Gastrocnemius medialis (tissue), 4 donors: ENCODE data around the gene RNF168. TPM values are rescaled to one million over a fixed set of nuclear protein-coding genes. Genes with fewer than 3 reads are reported as not detected.

Experiments
- ATAC-seq, 2 donors: fragments of 150-250 bp; one replicate each; pipeline ENCODE4 v1.9.1; 2016
- DNase-seq, 2 donors: peaks; one replicate each; pipeline ENCODE4 v3.0.0-alpha.2; 2019
- H3K27ac ChIP-seq, 4 donors: fragments of 200-600 bp; sonication (generic); 1 replicate in 1 of 4; 2 replicates in 3 of 4; pipeline ENCODE4 v1.5.1; 2016 to 2018; ENCODE audit warnings: mild to moderate bottlenecking in 2 of 4, moderate library complexity in 1 of 4
- H3K27me3 ChIP-seq, 3 donors: fragments of 200-600 bp; sonication (generic) in 2 of 3; 1 replicate in 1 of 3; 2 replicates in 2 of 3; pipeline versions ENCODE4 v1.5.1 to v1.6.0; 2016 to 2019; ENCODE audit warnings: mild to moderate bottlenecking in 1 of 3, moderate library complexity in 1 of 3
- H3K36me3 ChIP-seq, 2 donors: fragments of 200-600 bp; sonication (generic) in 1 of 2; one replicate each; pipeline ENCODE4 v1.5.1; 2017 to 2018
- H3K4me1 ChIP-seq, 2 donors: fragments of 200-600 bp; sonication (generic) in 1 of 2; one replicate each; pipeline ENCODE4 v1.5.1; 2016 to 2017; ENCODE audit warnings: mild to moderate bottlenecking in 2 of 2
- H3K4me3 ChIP-seq, 4 donors: fragments of 200-600 bp; sonication (generic) in 3 of 4; 1 replicate in 1 of 4; 2 replicates in 3 of 4; pipeline ENCODE4 v1.5.1; 2016 to 2019; ENCODE audit warnings: mild to moderate bottlenecking in 2 of 4
- H3K9me3 ChIP-seq, 3 donors: fragments of 200-600 bp; sonication (generic) in 2 of 3; 1 replicate in 1 of 3; 2 replicates in 2 of 3; pipeline ENCODE4 v1.5.1; 2016 to 2019
- POLR2A ChIP-seq, 2 donors: fragments of 450-650 bp; IDR thresholded peaks; one replicate each; pipeline ENCODE4 v1.6.1; 2017; ENCODE audit warnings: antibody characterized with exemption in 2 of 2, mild to moderate bottlenecking in 2 of 2, moderate library complexity in 2 of 2
- in situ Hi-C, 4 donors: fragments of 200-750 bp; cut with MboI; loops; one replicate each; pipeline versions ENCODE4 v1.15.0 to v1.8.0; 2017; ENCODE audit warnings: low sequenced_read_pairs in 4 of 4
- intact Hi-C: fragments of 100-400 bp; cut with DNase I; formaldehyde crosslinking; loops from one replicate; pipeline ENCODE4 v1.15.1; 2023; ENCODE audit warnings: low total_unique reads
- total RNA-seq, 4 donors: library from RNA; depleted of rRNA; stranded (reverse); fragments of >200 nt; gene quantifications; one replicate each; pipeline versions ENCODE4 v1.1.0 to v1.2.3, GENCODE V29; 2016
- TF ChIP-seq, protein P1 (sequence below), 5 experiments: fragments of 450-650 bp in 3 of 5; fragments of 200-600 bp in 2 of 5; sonication (generic) in 2 of 5; IDR thresholded peaks in 4 of 5; conservative IDR thresholded peaks in 1 of 5; 1 replicate in 4 of 5; 2 replicates in 1 of 5; pipeline ENCODE4 v1.5.1; 2016 to 2019; ENCODE audit warnings: antibody characterized with exemption in 5 of 5, mild to moderate bottlenecking in 3 of 5, moderate library complexity in 3 of 5

Gene RNF168
- total RNA-seq, 4 donors from 2014 or later, result 6.5 to 14.6 (median 11.0) TPM

DNA sequence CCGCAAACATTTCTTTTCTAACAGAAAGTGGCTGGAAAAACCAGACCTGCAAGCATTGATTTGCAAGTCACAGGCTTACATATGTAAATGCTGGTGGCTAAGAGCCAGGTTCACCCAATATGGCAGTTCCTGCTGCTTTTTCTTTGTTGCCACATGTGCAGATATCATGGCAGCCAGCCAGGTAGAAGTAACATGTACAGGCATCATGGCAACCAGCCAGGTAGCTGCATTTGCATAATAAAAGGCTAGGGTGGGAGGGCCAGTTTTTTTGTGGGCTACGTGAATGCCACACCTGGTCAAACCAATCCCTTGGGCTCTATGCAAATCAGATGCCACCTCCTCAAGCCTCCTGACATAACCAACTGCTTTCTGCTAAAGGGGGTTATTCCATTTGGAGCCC lies 14.4 kb upstream of the RNF168 start:
- no peak overlapping the region for H3K27ac ChIP-seq
- DNase-seq, result no peak
- no peak for ATAC-seq
- no peaks in the 10 kb centered on the region for H3K27me3 ChIP-seq
- TF ChIP-seq POLR2A (IDR thresholded peaks at IDR 0.05), result no peak
- TF ChIP-seq, protein P1, sequence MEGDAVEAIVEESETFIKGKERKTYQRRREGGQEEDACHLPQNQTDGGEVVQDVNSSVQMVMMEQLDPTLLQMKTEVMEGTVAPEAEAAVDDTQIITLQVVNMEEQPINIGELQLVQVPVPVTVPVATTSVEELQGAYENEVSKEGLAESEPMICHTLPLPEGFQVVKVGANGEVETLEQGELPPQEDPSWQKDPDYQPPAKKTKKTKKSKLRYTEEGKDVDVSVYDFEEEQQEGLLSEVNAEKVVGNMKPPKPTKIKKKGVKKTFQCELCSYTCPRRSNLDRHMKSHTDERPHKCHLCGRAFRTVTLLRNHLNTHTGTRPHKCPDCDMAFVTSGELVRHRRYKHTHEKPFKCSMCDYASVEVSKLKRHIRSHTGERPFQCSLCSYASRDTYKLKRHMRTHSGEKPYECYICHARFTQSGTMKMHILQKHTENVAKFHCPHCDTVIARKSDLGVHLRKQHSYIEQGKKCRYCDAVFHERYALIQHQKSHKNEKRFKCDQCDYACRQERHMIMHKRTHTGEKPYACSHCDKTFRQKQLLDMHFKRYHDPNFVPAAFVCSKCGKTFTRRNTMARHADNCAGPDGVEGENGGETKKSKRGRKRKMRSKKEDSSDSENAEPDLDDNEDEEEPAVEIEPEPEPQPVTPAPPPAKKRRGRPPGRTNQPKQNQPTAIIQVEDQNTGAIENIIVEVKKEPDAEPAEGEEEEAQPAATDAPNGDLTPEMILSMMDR (IDR thresholded peaks at IDR 0.05 in 4 of 5, conservative IDR thresholded peaks at IDR 0.05 in 1 of 5), result no peak
- H3K9me3 ChIP-seq, result peaks cover 0 to 8% (median 4%) of the 10 kb centered on the region in 3 donors
- intact Hi-C loops (loop anchor here (2.0 to 5.0 kb wide), 2 partner anchors 86 to 263 kb away; partner anchors contain the start of gene UBXN7), in situ Hi-C loops (loop anchor here in 1 of 4 donors (25.0 kb wide), 1 partner anchor 431 kb away; the partner anchor contains the start of gene TFRC)
- H3K36me3 ChIP-seq, result no peaks in the 10 kb centered on the region
- no peak overlapping the region for H3K4me3 ChIP-seq
- peaks cover 20 to 26% of the 10 kb centered on the region in 2 donors for H3K4me1 ChIP-seq

DNA sequence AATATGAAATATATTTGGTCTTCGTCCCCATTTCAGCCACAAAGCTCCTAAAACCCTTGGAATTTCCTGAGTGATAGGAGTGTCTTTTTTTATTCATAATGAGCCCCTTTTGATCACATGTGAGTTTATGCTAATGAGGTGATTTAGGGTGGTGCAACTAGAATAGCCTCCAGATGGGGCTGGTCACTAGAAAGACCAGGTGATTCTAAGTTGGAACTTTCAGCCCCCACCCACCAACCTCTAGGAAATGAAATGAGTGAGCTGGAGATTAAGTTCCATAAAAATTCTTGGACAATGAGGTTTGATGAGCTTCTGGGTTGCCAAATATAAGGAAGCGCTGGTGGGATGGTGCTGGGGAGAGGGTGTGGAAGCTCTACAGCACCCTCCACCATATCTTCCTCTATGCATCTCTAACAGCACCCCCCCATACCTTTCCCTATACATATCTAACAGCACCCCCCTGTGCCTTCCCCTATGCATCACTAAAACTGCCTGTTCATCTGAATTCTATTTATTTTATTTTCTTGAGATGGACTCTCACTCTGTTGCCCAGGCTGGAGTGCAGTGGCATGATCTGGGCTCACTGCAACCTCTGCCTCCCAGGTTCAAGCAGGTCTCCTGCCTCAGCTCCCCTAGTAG lies 13.7 kb upstream of the RNF168 start:
- in situ Hi-C loops (loop anchor here in 1 of 4 donors (25.0 kb wide), 1 partner anchor 430 kb away; the partner anchor contains the start of gene TFRC), intact Hi-C loops (loop anchor here (5.0 kb wide), 1 partner anchor 85 kb away; the partner anchor contains the start of gene UBXN7)

DNA sequence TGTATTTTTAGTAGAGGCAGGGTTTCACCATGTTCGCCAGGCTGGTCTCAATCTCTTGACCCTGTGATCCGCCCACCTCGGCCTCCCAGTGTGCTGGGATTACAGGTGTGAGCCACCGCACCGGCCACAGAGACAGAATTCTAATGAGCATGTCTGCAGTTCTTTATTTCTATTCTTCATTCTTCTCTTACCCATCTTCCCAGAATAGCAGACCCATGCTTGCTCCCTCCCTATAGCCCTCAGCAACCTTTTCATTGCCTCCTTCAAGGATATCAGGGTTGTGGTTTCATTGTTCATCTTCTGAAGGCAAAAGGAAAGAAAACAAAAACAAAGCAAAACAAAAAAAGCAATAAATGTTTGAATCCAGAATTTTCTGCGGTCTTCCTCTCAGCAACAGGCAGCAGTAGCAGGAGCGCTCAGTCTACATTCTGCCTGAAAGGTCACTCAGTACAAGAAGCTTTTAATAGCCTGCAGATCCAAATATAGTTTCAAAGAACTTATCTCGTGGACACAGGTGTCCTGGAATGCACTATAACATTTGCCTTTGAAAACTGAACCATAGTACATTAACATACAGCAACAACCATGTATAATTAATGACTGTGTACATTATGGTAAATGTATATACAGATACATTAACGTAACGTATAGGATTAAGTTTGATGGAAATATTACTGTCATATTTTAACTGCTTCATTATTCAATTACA lies 11.5 kb upstream of the RNF168 start, which contains the start of gene SMCO1:
Gene SMCO1 (minus strand): TSS at position 434 of the 709 bp plus-strand sequence. CDS start 137 bp downstream, at position 297.
- TF ChIP-seq, protein P1 (IDR thresholded peaks at IDR 0.05 in 4 of 5, conservative IDR thresholded peaks at IDR 0.05 in 1 of 5), result no peak
- TF ChIP-seq POLR2A (IDR thresholded peaks at IDR 0.05), result no peak
- peak within 1 kb of the TSS; percentile 73 to 85 (median 83) for H3K27ac ChIP-seq
- peak; percentile 98 to 100 for ATAC-seq
- H3K4me1 ChIP-seq, result peaks cover 20 to 26% of the 10 kb centered on the region in 2 donors
- intact Hi-C loops (loop anchor here (5.0 kb wide), 1 partner anchor 83 kb away; the partner anchor contains the start of gene UBXN7), in situ Hi-C loops (loop anchor here in 1 of 4 donors (25.0 kb wide), 1 partner anchor 428 kb away; the partner anchor contains the start of gene TFRC)
- peak; percentile 16 to 36 for DNase-seq
- H3K36me3 ChIP-seq, result no peaks in the 10 kb centered on the region
- H3K4me3 ChIP-seq, result peak within 1 kb of the TSS in 3 of 4 donors; percentile 4 to 21 (median 11)
- peaks cover 0 to 7% (median 3%) of the 10 kb centered on the region in 3 donors for H3K9me3 ChIP-seq
- no peaks in the 10 kb centered on the region for H3K27me3 ChIP-seq

More for the DNA sequence above, 13.7 kb upstream of the RNF168 start:
- ATAC-seq, result no peak
- no peaks in the 10 kb centered on the region for H3K36me3 ChIP-seq
- TF ChIP-seq, protein P1 (IDR thresholded peaks at IDR 0.05 in 4 of 5, conservative IDR thresholded peaks at IDR 0.05 in 1 of 5), result no peak
- TF ChIP-seq POLR2A (IDR thresholded peaks at IDR 0.05), result no peak
- H3K27me3 ChIP-seq, result no peaks in the 10 kb centered on the region
- DNase-seq, result no peak
- H3K9me3 ChIP-seq, result peaks cover 0 to 8% (median 4%) of the 10 kb centered on the region in 3 donors
- H3K4me1 ChIP-seq, result peaks cover 20 to 26% of the 10 kb centered on the region in 2 donors
- no peak overlapping the region for H3K4me3 ChIP-seq
- no peak overlapping the region for H3K27ac ChIP-seq

DNA sequence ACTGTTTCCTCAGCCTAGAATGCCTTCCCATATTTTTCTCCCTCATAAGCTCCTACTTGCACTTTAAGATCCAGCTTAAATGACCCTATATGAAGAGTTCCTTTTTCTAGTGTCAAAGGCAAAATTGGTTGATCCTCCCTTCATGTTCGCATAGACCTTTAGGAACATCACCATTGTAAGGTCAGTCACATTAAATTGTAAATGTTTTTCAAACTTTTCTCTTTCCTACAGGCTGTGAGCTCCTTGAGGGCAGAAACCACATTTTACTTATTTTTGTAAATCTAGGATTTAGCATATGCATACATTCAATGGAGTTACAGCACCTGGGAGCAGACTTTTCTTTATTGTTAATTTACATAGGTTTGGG lies 10.8 kb upstream of the RNF168 start:
- H3K9me3 ChIP-seq, result no peaks in the 10 kb centered on the region
- TF ChIP-seq, protein P1 (IDR thresholded peaks at IDR 0.05 in 4 of 5, conservative IDR thresholded peaks at IDR 0.05 in 1 of 5), result no peak
- TF ChIP-seq POLR2A (IDR thresholded peaks at IDR 0.05), result no peak
- in situ Hi-C loops (loop anchor here in 1 of 4 donors (25.0 kb wide), 1 partner anchor 427 kb away; the partner anchor contains the start of gene TFRC), intact Hi-C loops (no loop called here)
- no peak for DNase-seq
- H3K4me3 ChIP-seq, result no peak overlapping the region
- H3K27ac ChIP-seq, result peak overlapping the region; percentile 73 to 85 (median 83)
- H3K27me3 ChIP-seq, result no peaks in the 10 kb centered on the region
- H3K4me1 ChIP-seq, result peaks cover 20 to 26% of the 10 kb centered on the region in 2 donors
- no peak for ATAC-seq
- no peaks in the 10 kb centered on the region for H3K36me3 ChIP-seq
